Measurements from ENCODE around the gene PTPRT.

Gene PTPRT

GRCh38 chr20:43189554-43190331 is at the start of gene PTPRT:
Gene PTPRT (minus strand): TSS chr20:43189906. CDS start chr20:43189733, 173 bp downstream.
- TF ChIP-seq CTCF (IDR thresholded peaks at IDR 0.05; ENCODE audit: borderline replicate concordance, insufficient read depth, low read depth, low read length) = no peak
- no peak within 1 kb of the TSS for H3K4me3 ChIP-seq (ENCODE audit: low read depth, low read length)

- no peak overlapping the region for H3K4me3 ChIP-seq (ENCODE audit: low read depth, low read length)
- TF ChIP-seq CTCF (IDR thresholded peaks at IDR 0.05; ENCODE audit: borderline replicate concordance, insufficient read depth, low read depth, low read length) = no peak
Observed at GRCh38 chr20:43238833-43239232, 49.1 kb upstream of the PTPRT start.

GRCh38 chr20:43238266-43238665 is 48.6 kb upstream of the PTPRT start:
- H3K4me3 ChIP-seq (ENCODE audit: low read depth, low read length) = no peak overlapping the region
- TF ChIP-seq CTCF (IDR thresholded peaks at IDR 0.05; ENCODE audit: borderline replicate concordance, insufficient read depth, low read depth, low read length) = no peak

- no peak for TF ChIP-seq CTCF (IDR thresholded peaks at IDR 0.05; ENCODE audit: borderline replicate concordance, insufficient read depth, low read depth, low read length)
- no peak overlapping the region for H3K4me3 ChIP-seq (ENCODE audit: low read depth, low read length)
Observed at GRCh38 chr20:43237651-43238168, 48.0 kb upstream of the PTPRT start.

- TF ChIP-seq CTCF (IDR thresholded peaks at IDR 0.05; ENCODE audit: borderline replicate concordance, insufficient read depth, low read depth, low read length) = no peak
- H3K4me3 ChIP-seq (ENCODE audit: low read depth, low read length) = no peak overlapping the region
Observed at GRCh38 chr20:43235998-43236397, 46.3 kb upstream of the PTPRT start.

GRCh38 chr20:43231829-43232228 is 42.1 kb upstream of the PTPRT start:
- H3K4me3 ChIP-seq (ENCODE audit: low read depth, low read length) = no peak overlapping the region
- no peak for TF ChIP-seq CTCF (IDR thresholded peaks at IDR 0.05; ENCODE audit: borderline replicate concordance, insufficient read depth, low read depth, low read length)

- H3K4me3 ChIP-seq (ENCODE audit: low read depth, low read length) = no peak overlapping the region
- TF ChIP-seq CTCF (IDR thresholded peaks at IDR 0.05; ENCODE audit: borderline replicate concordance, insufficient read depth, low read depth, low read length) = no peak
Observed at GRCh38 chr20:43229696-43230095, 40.0 kb upstream of the PTPRT start.

All from GM12875 (cell line).